GM18520 (cell line): Measurements from ENCODE around the gene ZNF776.
A peak's percentile ranks its signal among the peaks of the same experiment; 100 is the strongest.
"Not testable (repeated sequence)": the region's sequence is repeated elsewhere in the genome, so short reads cannot be mapped to it uniquely, and the experiment has no call there.

ENCODE experiments used
- ATAC-seq: cut with Tn5 transposase; IDR thresholded peaks from one replicate; pipeline ENCODE4 v1.9.1; 2021; ENCODE audit not compliant: unreplicated experiment

ZNF776 gene

GRCh38 chr19:57746580-57747471 is at the start of gene ZNF776:
Gene ZNF776, plus strand, starts transcription at chr19:57746815. Its CDS starts 244 bp downstream, at chr19:57747059.
- ATAC-seq: peak; percentile 95

GRCh38 chr19:57701625-57702024 is 45.0 kb upstream of the ZNF776 start:
- ATAC-seq: no peak

- no peak for ATAC-seq
These were observed 40.3 kb upstream of the ZNF776 start for GRCh38 chr19:57706346-57706745.

- no peak for ATAC-seq
These were observed 37.8 kb upstream of the ZNF776 start, which contains the start of gene ZNF154 for GRCh38 chr19:57708641-57709361. Gene ZNF154, minus strand, starts transcription at chr19:57709204. Its CDS starts 233 bp downstream, at chr19:57708971.

GRCh38 chr19:57709616-57710015 is 37.0 kb upstream of the ZNF776 start:
- ATAC-seq: no peak

GRCh38 chr19:57712222-57712621 is 34.4 kb upstream of the ZNF776 start:
- ATAC-seq: no peak

- ATAC-seq: no peak
These were observed 27.2 kb upstream of the ZNF776 start for GRCh38 chr19:57719424-57719823.

- no peak for ATAC-seq
These were observed 26.6 kb upstream of the ZNF776 start for GRCh38 chr19:57719901-57720519.

GRCh38 chr19:57720878-57721277 is 25.7 kb upstream of the ZNF776 start:
- no peak for ATAC-seq

- not testable (repeated sequence) for ATAC-seq
These were observed 8.3 kb upstream of the ZNF776 start for GRCh38 chr19:57738320-57738719.

GRCh38 chr19:57738770-57739169 is 7.8 kb upstream of the ZNF776 start:
- not testable (repeated sequence) for ATAC-seq

GRCh38 chr19:57747472-57747807 is 825 bp downstream of the ZNF776 start:
- no peak for ATAC-seq

GRCh38 chr19:57748029-57748428 is 1.4 kb downstream of the ZNF776 start:
- no peak for ATAC-seq

- ATAC-seq: no peak
These were observed 7.6 kb downstream of the ZNF776 start for GRCh38 chr19:57754091-57754673.

- no peak for ATAC-seq
These were observed 8.4 kb downstream of the ZNF776 start for GRCh38 chr19:57755031-57755430.

- no peak for ATAC-seq
These were observed 11.3 kb downstream of the ZNF776 start for GRCh38 chr19:57757941-57758340.

GRCh38 chr19:57759096-57759495 is 12.5 kb downstream of the ZNF776 start:
- no peak for ATAC-seq

- ATAC-seq: peak; percentile 99
These were observed 22.9 kb downstream of the ZNF776 start, which contains the start of gene ZNF586 for GRCh38 chr19:57769345-57770131. Gene ZNF586, plus strand, starts transcription at chr19:57769676. Its CDS starts 167 bp downstream, at chr19:57769843.

- ATAC-seq: no peak
These were observed 24.8 kb downstream of the ZNF776 start for GRCh38 chr19:57771417-57771816.

GRCh38 chr19:57773488-57773887 is 26.9 kb downstream of the ZNF776 start:
- no peak for ATAC-seq
